HG02970 (cell line): ENCODE data around the gene TCF3.
"Not testable (repeated sequence)": the region's sequence is repeated elsewhere in the genome, so short reads cannot be mapped to it uniquely, and the experiment has no call there.

Source experiments
- ATAC-seq: cut with Tn5 transposase; IDR thresholded peaks from one replicate; pipeline ENCODE4 v1.9.1; 2021; ENCODE audit warnings: mild to moderate bottlenecking, moderate library complexity, moderate number of reproducible peaks; ENCODE audit not compliant: unreplicated experiment, low FRiP score

Gene TCF3

GRCh38 chr19:1652471-1653299, at the start of gene TCF3:
Gene TCF3 (minus strand): TSS chr19:1652615. CDS start chr19:1650248, 2,367 bp downstream.
- peak; percentile 65 for ATAC-seq

DNA sequence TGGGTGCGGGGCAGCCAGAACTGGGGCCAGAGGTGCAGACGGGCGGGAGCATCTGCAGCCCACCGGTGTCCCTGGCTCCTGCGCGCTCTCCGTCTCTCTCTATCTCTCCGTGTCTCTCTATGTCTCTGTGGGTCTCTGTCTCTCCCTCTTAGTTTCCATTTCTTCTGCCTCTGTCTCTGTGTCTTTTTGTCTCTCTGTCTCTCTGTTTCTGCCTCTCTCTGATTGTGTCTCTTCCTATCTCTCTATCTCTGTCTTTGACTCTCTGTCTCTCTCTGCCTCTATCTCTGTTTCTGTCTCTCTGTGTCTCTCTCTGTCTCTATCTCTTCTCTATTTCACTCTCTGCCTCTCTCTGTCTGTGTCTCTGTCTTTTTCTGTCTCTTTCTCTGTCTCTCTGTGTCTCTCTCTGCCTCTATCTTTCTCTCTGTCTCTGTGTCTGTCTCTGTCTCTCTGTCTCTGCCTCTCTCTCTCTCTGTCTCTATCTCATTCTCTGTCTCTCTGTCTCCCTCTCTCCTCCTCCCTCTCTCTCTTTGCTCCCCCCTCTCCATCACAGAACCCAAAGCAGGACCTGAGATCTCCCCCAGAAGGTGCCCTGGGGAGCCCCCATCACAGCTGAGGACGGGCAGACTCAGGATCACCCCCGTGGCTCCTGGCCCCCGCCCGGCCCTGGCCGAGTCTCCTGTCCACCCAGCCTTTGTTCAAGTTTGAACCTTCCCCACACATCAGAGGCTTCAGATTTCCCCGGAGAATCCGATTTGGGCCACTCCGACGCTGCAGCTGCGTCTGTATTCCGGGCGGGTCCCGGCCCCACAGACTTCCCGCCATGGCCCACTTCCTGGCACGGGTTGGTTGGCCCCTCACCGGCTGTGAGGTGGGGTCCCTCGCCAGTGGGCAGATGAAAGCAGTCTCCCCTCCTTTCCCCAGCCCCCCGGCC, 48.6 kb upstream of the TCF3 start:
- ATAC-seq = no peak

DNA sequence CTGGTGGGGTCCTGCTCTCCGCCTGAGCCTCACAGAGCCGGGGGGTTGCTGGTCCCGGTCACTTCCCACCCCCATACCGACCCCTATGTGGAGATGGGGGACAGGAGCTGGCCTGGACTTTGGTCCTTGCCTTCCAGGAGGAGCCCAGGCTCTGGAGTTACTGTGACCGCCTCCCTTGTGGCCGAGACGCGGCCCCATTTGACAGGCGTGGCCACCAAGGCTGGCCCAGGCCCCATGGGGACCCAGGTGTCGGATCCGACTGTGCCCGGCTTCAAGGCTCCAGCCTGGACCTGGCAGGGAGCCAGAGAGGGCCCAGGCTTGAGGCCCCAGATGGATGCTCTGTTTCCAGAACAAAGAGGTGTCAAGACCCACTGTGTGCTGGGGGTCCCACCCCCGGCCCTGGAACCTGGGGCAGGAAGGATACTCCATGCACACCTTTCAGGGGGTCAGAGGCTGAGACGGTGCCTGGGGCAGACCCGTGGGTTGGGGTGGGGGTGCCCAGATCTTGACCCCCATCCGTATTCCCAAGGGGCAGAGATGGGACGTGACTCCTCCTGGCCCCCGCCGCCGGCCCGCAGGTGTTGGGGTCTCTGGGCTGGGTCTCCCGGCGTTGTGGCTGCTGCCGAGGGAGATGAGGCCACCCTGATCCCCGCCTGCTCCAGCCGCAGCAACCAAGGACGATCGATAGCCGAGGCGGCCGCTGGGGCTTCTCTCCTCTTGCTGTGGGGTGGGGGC, 47.8 kb upstream of the TCF3 start:
- ATAC-seq = no peak

- no peak for ATAC-seq
Measured at GRCh38 chr19:1699386-1699785, 47.0 kb upstream of the TCF3 start.

DNA sequence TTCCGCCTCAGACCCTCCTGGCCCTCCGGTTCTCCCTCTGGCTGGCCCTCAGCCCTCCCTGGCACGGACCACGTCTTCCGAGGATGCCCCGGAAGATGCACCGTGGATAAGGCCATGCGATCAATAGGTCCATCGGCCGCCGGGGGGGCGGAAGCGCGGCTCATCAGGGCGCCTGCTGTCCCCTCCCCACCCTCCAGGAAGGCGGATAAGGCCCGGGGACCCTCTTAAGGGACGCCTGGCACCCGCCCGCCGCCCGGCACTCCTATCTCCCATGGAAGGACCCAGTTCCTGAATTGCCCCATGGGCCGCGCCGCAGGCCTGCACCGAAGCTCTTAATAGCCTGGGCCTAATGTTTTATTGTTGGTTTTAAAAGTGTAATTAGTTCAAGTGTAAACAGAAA, 46.2 kb upstream of the TCF3 start:
- ATAC-seq = no peak

DNA sequence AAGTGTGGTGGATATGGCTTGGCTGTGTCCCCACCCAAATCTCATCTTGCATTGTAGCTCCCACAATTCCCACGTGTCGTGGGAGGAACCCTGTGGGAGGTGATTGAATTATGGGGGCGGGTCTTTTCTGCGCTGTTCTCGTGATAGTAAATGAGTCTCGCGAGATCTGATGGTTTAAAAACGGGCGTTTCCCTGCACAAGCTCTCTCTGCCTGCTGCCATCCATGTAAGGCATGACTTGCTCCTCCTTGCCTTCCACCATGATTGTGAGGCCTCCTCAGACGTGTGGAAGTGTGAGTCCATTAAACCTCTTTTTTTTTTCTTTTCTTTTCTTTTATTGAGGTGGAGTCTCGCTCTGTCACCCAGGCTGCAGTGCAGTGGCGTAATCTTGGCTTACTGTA, 43.1 kb upstream of the TCF3 start:
- not testable (repeated sequence) for ATAC-seq

GRCh38 chr19:1691589-1692290, 39.3 kb upstream of the TCF3 start:
- ATAC-seq = no peak

DNA sequence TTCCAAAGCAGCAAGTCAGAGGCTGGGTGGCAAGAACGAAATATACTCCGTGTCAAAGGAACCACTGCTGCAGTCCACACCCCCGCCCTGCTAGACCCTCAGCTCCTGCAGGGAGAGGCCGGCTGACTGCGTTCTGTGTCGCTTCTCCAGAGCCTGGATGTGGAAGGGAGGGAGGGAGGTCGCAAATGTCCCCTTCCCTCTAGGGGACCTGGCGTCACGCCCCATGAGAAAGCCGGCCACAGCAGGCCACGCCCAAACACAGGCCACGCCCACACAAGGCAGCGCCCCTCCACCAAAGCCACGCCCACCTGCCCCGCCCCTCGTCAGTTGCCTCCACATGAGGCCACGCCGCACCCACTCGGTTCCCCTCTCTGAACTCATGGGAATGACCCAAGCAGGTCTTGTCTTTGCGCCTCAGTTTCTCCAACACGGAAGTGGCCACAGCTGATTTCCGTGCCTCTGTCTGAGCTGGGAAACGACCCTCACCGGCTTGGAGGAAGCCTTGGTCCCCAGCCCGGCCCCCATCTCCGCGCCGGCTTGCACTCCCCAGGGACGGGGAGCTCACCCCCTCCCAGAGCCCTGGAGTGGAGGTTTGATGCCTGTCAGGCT, 38.4 kb upstream of the TCF3 start:
- no peak for ATAC-seq

GRCh38 chr19:1685785-1686184, 33.4 kb upstream of the TCF3 start:
- ATAC-seq = not testable (repeated sequence)

- ATAC-seq = no peak
Measured at GRCh38 chr19:1685046-1685445, 32.6 kb upstream of the TCF3 start.

DNA sequence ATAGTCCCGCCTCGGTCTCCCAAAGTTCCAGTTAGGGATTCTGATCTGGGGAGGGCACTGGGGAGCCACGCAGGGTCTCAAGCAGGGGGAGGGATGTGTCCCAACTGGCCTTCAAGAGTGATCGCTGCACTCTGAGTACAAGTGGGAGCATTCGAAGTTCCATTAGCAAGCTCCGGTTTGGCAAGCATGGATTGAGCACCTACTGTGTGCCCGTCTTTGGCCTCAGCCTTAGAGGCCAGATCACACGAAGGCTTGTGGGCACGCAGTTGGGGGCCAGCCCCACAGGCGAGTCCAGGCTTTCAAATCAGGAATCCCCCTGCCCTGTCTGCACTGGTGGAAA, 32.1 kb upstream of the TCF3 start:
- no peak for ATAC-seq

GRCh38 chr19:1683869-1684572, 31.6 kb upstream of the TCF3 start:
- ATAC-seq = no peak

GRCh38 chr19:1680976-1681375, 28.6 kb upstream of the TCF3 start:
- ATAC-seq = no peak

GRCh38 chr19:1678073-1678472, 25.7 kb upstream of the TCF3 start:
- no peak for ATAC-seq

DNA sequence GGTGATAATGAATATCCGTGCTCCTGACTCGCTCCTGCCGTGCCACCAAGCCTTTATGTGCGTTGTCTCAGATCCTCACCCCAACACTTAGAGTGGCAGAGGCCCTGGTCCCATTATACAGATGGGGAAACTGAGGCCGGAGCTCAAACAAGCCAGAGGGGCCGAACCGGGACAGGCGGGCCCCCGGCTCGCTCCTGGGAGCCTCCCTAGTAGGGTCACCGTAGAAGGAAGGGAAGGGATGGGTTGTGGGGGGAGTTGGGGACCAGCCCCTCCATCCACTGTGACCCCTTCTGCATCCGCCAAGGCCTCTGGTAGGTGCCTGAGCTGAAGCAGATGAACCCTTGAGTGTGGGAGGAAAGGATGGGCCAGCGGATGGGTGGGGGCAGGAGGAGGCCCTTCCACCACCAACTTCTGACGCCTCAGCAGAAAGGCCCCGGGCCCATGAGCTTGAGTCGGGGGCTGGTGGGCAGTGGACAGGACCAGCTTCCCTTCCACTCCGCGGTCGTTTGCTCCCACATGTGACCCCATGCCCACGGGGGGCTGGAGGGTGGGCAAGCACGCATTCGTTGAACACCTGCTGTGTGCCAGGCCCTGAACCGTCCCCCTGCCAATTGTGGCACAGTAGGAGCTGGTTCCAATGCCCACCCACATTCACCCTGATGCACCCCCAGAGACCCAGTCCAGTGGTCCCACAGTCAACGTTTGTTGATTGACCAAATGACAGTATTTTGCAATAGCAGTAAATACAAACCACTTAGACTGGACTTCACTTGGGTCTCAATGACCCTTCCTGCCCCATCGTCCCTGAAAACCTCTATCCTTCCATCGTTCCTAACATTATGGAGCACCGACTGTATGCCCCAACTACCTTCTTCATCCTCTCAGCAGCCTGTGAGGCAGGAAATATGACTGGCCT, 24.2 kb upstream of the TCF3 start:
- no peak for ATAC-seq

DNA sequence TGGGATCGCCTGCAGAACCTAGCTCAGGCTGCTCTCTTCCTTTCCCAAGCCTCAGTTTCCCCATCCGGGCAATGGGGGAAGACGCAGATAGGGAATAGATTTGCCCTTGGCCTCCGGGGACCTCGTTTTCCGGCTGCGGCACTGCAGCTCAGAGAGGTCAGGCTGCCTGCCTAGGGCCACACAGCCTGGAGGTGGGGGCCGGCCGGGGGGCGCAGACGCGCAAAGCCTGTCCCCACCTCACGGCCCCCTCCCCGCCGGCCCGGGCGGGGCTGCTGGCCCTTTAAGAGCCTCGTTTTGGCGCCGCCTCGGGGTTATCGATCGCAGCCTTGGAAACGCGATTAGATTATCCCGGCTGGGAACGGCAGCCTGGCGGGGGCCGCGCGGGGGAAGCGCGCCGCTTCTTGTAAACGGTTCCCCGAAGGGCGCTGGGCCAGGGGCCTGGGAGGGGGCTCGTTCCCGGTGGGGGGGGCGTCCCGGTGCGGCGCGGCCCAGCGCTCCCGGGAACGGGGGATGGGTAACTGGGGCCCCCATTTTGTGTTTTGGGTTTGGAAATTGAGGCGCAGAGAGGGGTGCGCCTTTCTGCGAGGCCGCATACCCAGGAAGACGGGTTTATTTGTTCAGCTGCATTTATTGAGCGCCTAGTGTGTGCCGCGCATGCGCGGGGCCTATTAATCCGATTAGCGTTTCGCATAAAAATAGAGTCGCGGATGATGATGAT, 23.4 kb upstream of the TCF3 start:
- ATAC-seq = no peak

DNA sequence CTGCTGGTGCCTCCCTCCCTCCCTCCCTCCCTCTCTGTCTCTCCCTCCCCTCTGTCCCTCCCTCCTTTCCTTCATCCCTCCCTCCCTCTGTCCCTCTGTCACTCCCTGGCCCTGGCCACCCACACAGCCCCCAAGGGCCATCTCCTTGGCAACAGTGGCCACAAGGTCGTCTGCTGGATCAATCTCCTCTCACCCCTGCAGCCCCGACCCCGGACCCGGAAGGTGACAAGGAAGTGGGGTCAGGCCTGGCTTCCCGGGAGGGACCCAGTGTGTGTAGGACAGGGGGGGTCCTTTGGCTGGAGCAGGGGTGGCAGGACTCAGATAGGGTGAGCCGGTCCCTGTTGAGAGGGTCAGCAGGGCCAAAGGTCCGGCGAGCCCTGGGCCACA, 21.9 kb upstream of the TCF3 start:
- ATAC-seq = no peak
